AG09319 (cell line): ENCODE data around the gene EIF2B4.

Experiments
- DNase-seq: peaks from one replicate; pipeline ENCODE4 v3.0.0-alpha.2; 2010; ENCODE audit warnings: low read depth; ENCODE audit errors: extremely low read depth
- TF ChIP-seq, protein P1 (sequence below): IDR thresholded peaks from 2 replicates; pipeline ENCODE4 v1.5.1; 2011; ENCODE audit warnings: low read depth, mild to moderate bottlenecking, inconsistent platforms, low read length, moderate library complexity

EIF2B4 gene

DNA sequence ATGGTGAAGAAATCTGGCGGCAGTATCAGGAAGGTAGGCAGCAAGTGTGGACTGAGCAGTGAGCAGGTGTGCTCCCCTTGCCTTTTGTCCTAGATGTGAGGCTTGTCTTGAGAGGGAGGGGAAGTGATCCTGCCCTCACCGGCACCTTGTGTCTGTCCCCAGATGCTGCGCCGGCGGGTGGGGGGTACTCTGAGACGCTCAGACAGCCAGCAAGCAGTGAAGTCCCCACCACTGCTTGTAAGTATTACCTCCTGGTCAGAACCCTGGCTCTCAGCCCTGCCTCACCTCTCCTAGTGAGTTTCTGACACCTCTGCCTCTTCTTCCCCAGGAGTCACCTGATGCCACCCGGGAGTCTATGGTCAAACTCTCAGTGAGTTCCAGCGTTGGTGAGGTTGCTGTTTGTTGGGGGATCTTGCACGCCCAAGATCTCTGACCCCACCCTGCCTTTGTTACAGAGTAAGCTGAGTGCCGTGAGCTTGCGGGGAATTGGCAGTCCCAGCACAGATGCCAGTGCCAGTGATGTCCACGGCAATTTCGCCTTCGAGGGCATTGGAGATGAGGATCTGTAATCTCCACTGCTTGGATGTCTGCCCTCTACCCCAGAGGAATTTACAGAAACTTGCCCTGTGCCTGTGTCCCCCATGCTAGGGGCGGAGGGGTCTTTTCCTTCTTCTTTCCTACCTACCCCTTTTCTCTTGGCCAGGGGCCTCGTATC is 6.2 kb upstream of the EIF2B4 start:
- no peak for DNase-seq
- TF ChIP-seq, protein P1, sequence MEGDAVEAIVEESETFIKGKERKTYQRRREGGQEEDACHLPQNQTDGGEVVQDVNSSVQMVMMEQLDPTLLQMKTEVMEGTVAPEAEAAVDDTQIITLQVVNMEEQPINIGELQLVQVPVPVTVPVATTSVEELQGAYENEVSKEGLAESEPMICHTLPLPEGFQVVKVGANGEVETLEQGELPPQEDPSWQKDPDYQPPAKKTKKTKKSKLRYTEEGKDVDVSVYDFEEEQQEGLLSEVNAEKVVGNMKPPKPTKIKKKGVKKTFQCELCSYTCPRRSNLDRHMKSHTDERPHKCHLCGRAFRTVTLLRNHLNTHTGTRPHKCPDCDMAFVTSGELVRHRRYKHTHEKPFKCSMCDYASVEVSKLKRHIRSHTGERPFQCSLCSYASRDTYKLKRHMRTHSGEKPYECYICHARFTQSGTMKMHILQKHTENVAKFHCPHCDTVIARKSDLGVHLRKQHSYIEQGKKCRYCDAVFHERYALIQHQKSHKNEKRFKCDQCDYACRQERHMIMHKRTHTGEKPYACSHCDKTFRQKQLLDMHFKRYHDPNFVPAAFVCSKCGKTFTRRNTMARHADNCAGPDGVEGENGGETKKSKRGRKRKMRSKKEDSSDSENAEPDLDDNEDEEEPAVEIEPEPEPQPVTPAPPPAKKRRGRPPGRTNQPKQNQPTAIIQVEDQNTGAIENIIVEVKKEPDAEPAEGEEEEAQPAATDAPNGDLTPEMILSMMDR: no peak

DNA sequence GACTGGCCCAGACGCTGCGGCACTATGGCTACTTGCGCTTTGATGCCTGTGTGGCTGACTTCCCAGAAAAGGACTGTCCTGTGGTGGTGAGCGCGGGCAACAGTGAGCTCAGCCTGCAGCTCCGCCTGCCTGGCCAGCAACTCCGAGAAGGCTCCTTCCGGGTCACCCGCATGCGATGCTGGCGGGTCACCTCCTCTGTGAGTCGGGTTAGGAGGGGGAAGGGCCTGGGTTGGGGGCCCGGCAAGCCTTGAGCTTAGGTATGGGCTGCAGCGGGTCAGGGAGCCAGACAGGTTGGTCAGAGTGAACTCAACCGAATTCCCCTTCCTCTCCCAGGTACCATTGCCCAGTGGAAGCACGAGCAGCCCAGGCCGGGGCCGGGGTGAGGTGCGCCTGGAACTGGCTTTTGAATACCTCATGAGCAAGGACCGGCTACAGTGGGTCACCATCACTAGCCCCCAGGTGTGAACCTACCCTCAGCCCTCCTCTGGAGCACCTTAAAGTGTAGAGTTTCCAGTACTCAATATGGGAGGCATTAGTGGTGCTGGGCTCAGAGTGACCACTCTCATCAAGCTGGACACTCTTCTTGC is 5.5 kb upstream of the EIF2B4 start:
- DNase-seq: no peak
- TF ChIP-seq, protein P1: no peak

DNA sequence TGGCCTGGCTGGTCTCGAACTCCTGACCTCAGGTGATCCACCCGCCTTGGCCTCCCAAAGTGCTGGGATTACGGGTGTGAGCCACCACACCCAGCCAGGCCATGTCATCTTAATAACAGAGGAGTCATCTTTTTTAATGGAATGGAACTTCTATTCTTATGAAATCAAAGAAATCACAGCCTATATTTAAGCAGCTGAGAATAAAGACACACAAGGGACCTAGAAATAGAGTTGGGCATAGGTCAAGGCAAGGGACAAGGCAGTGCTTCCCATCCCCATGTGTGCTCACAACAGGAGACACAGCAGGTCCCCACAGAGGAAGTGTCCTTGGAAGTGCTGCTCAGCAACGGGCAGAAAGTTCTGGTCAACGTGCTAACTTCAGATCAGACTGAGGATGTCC is 3.4 kb upstream of the EIF2B4 start:
- TF ChIP-seq, protein P1: no peak
- no peak for DNase-seq

DNA sequence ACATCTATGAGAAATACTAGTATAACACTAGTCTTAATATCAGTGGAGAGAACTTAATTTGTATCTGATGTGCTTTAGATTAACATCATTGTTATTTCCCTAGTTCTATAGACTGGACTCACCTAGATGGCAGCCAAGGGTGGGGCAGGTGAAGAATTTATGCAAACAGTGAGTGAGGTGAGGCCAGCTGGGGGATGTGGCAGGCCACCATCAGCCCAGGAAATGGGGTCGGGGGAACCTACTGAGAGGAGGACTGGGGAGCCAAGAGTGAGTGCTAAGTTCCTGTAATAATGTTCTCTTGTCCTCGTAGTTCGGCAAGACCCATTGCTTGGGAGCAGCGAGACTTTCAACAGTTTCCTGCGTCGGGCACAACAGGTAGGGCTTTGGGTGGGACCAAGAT is 2.8 kb upstream of the EIF2B4 start:
- TF ChIP-seq, protein P1: no peak
- no peak for DNase-seq

DNA sequence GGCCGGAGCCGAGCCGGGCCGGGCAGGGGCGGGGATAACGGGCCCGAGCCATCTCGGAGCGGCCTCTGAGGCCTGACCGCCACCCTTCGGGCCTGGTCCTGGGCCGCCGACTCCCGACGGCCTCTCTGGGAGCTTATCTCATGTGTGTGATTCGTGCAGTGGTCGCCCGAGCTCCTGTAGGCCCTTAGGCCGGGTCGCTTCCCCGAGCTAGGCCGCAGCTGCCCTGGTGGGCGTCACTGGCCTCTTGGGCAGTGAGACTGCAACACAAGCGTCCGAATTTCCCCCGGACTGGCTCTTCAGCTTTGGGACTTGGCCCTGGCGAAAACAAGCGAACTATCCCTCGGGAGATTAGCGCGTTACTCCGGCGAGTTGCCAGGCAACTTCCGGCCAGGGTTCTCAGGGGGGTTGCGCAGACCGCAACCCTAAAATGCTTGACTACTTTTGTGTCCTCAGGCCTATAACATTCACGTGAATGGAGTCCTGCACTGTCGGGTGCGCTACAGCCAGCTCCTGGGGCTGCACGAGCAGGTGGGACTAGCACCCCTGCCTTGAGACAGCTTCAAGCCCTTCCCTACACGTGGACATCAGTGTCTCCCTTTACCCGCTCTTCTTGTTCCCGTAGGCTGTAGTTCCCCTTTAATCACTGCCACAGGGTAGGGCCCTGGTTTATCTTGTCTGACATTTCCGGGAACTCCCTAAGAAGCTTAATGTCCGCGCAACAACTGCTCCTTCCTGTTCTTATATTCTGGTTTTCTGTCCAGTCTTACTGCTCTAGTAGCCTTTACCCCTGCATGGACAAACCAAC is 880 bp upstream of the EIF2B4 start:
- DNase-seq: no peak
- TF ChIP-seq, protein P1: no peak

DNA sequence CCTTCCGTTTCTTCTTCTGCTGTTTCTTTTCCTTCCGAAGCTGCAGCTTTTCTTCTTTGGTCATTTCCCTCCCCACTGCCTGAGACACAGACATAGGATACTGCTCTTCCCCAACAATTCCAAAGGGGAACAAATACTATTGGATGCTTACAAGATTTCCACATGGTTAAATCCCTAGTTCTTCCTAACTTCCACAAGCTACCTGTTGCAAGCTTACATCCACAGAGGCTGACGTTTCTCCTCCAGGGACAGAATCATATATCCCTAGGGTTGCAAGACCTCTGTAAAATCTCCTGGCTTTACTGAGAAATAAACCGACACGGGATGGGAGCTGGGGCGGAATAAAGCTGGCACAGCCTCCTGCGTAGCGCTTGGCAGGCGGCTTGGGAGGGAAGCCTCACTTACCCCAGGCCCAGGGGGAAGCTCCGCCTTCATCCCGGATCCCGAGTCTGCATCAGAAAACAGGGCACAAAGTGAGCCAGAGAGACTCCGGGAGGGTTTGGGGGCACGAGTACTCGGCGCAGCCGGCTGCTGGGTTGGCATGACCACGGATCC is 590 bp downstream of the EIF2B4 start:
- DNase-seq: no peak
- TF ChIP-seq, protein P1: no peak

DNA sequence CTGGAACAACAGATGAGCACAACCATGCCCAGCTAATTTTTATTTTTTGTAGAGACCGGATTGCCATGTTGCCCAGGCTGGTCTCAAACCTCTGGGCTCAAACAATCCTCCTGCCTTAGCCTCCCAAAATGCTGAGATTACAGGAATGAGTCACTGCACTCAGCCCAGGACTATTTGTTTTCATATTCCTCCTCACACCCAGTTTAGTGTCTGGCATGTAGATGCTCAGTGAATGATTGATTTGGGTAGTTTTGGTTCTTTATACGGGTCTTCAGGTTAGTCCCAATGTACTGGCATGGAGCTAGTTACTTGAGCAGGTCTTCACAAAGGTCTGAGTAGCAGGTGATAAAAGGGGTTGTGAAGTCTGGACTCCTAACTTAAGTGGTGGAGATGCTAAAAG is 6.2 kb downstream of the EIF2B4 start:
- TF ChIP-seq, protein P1: no peak

More for the DNA sequence above, 6.2 kb downstream of the EIF2B4 start:
- DNase-seq: no peak
